Central memory CD4-positive, alpha-beta T cell (primary cell): ENCODE data around the gene MAMDC4.

Experiments used
- DNase-seq: peaks from one replicate; pipeline ENCODE4 v3.0.0; 2022

MAMDC4 gene

GRCh38 chr9:136896027-136896426, 43.9 kb downstream of the MAMDC4 start:
- DNase-seq: no peak

- DNase-seq: no peak
These were observed 46.4 kb downstream of the MAMDC4 start for GRCh38 chr9:136898483-136899100.

GRCh38 chr9:136899196-136899595, 47.0 kb downstream of the MAMDC4 start:
- no peak for DNase-seq

- DNase-seq: no peak
These were observed 48.4 kb downstream of the MAMDC4 start for GRCh38 chr9:136900556-136900955.

- no peak for DNase-seq
These were observed 48.9 kb downstream of the MAMDC4 start for GRCh38 chr9:136900988-136901515.

GRCh38 chr9:136901516-136902258, 49.5 kb downstream of the MAMDC4 start:
- peak; percentile 74 for DNase-seq

GRCh38 chr9:136902259-136902821, 50.2 kb downstream of the MAMDC4 start:
- peak; percentile 90 for DNase-seq

- DNase-seq: no peak
These were observed 51.0 kb downstream of the MAMDC4 start for GRCh38 chr9:136903041-136903554.

GRCh38 chr9:136906266-136906665, 54.1 kb downstream of the MAMDC4 start:
- DNase-seq: no peak

- no peak for DNase-seq
These were observed 55.1 kb downstream of the MAMDC4 start for GRCh38 chr9:136907011-136907914.
